GM12874 (cell line): ENCODE data around the gene TM4SF4.

Source experiments
- TF ChIP-seq, protein P1 (sequence below): IDR thresholded peaks from 2 replicates; pipeline ENCODE4 v1.5.1; 2011; ENCODE audit warnings: low read depth, mild to moderate bottlenecking, control low read depth, low read length, moderate library complexity; ENCODE audit not compliant: insufficient read depth

The TM4SF4 gene

DNA sequence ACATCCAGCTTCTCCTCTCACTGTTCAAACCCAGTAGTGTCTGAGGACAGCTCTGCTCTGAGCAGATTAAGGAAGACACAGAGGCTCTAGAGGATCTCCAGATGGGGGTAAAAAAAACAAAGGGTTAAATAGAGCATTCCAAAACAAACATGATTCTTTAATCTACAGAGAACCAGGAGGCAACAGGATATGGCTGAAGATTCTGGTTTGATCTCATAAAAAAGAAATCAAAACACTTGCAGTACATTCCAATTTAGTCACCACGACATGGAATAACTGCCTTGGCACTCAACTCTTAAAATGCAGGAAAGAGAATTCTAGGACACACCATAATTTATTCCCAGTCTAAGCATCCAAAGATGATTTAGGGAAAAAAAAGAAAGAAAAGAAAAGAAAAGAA, 32.0 kb downstream of the TM4SF4 start:
- TF ChIP-seq, protein P1, sequence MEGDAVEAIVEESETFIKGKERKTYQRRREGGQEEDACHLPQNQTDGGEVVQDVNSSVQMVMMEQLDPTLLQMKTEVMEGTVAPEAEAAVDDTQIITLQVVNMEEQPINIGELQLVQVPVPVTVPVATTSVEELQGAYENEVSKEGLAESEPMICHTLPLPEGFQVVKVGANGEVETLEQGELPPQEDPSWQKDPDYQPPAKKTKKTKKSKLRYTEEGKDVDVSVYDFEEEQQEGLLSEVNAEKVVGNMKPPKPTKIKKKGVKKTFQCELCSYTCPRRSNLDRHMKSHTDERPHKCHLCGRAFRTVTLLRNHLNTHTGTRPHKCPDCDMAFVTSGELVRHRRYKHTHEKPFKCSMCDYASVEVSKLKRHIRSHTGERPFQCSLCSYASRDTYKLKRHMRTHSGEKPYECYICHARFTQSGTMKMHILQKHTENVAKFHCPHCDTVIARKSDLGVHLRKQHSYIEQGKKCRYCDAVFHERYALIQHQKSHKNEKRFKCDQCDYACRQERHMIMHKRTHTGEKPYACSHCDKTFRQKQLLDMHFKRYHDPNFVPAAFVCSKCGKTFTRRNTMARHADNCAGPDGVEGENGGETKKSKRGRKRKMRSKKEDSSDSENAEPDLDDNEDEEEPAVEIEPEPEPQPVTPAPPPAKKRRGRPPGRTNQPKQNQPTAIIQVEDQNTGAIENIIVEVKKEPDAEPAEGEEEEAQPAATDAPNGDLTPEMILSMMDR = no peak

DNA sequence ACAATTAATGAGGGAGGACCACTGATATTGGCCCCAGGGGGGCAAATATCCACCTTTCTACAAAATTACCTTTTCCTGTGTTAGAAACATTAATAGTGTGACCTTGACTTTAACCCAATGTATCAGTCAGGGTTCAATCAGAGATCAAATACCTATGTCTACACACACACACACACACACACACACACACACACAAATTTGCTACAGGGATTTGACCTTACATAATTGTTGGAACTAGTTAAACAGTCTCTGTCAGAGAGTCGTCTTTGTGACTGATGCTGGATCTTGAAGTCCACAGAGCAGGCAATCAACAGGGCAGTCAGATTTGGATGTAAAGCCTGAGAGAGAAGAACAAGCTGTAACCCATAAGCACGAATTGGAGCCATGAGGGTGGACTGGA, 32.5 kb downstream of the TM4SF4 start:
- TF ChIP-seq, protein P1 = no peak

DNA sequence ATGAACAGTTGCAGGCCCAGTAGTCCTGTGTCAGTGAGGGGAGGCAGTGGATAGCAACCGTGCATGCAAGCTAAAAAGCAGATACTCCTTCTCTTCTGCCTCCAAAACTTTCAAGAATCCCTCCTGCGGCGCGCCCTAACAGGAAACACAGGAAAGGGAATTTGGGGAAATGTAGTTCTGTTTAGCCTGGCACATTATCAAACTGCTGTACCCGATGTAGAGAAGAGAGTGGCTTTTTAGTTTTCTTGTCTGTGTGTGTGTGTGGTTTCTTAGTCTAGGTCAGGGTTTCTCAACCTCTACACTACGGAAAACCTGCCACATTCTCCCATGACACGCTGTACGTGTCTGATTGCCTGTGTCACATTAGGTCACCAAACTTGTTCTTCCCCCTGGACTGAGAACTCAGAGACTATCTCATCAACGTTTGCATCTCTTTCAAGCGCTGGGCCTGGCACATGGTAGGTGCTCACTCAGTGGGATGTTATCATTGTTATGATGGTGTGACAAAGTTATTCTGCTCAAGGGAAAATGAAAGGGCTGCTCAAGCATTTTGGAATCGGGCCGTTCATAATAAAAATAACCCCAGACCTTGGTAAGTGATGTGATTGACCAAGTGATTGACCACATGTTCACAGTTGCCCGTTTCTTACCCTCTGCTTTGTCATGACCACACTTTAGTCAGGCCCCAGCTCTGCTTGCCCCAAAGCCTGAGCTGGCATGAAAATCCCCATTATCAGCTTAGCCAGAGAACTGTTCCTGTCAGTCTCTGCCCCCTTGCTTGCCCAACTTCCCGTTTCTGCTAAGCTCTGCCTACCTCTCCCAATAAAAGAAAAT, 33.2 kb downstream of the TM4SF4 start:
- TF ChIP-seq, protein P1 = no peak

DNA sequence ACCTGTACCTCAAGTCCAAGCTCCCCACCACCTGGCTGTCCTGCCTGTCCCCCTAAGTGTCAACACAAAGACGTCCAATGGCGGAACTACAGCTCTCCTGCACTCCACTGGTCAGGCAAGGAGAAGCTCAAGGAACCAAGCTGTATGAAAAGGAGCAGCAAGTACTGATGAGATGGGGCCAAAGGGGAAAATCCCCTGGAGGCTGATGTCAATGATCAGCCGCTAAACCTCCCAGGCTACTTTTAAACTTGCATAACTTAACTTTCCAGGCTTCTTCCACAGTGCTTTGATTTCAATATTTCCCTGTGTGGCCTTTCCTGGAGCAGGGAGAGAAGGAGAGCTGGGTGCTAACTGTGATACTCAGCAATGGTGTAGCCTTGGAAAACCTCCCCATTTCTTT, 35.0 kb downstream of the TM4SF4 start:
- TF ChIP-seq, protein P1 = no peak

DNA sequence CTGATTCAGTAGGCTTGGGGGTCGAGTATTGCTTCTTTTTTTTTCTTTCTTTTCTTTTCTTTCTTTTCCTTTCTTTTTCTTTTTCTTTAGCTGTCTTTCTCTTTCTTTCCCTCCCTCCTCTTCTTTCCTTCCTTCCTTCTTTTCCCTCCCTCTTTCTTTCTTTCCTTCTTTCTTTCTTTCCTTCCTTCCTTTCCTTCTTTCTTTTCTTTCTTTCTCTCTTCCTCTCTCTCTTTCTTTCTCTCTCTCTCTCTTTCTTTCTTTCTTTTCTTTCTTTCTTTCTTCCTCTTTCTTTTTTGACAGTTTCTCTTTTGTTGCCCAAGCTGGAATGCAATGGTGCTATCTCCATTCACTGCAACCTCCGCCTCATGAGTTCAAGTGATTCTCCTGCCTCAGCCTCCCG, 36.0 kb downstream of the TM4SF4 start:
- TF ChIP-seq, protein P1 = no peak

DNA sequence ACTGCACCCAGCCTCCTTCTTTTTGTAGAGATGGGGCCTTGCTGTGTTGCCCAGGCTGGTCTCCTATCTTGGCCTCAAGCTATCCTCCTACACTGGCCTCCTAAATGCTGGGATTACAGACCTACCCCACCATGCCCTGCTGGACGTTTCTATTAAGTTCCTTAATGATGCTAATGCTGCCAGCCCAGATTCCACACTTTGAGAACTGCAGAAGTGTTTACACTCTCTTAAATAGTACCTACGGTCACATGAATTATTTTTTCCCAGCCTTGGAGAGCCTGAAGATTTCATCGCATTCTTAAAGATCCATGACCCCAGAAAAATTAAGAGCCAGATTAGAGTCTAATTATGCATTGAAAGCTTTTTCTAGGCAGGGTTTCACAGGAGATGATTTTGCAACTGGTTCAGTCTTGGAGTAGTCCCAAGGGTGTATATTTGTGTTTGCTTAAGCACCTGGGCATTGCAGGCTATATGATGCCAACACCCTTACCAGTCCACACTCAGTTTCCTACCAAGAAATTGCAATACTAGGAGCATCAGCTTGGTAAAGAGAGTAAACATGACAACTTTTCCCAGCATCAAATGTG, 36.6 kb downstream of the TM4SF4 start:
- TF ChIP-seq, protein P1 = no peak

DNA sequence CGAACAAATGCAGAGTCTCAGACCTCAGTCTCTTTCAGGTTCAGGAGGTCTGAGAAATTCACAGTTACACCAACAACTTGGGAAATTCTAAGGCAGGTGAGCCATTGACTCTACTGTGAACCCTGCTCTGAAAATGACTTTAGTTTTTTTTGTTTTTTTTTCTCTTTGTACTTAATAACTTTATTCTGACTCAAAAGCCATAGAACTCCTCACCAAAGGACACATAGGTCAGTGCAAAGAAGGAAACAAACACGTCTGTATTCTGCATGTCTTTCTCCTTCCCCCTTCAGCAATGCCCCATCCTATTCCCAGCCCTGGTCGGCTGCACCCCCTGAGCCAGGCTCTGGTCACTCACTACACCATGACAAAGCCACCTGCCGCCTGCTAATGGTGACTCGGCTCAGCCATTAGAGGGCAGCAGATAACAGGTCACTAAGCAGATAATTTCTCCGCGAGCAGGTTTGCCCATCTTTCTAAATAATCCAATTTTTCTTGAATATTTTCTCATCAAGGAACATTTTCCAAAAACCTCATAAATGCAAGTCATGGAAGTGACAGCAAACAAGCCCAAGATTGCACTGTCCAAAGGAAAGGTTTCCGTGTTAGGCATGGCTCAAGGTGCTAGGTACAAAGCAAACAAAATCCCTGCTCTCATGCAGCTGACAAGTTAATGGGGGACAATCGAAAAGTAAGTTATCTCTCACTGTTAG, 37.7 kb downstream of the TM4SF4 start:
- TF ChIP-seq, protein P1 = peak; percentile 84
